Activated T-helper 17 cell treated with anti-CD3 and anti-CD28 coated beads, Interleukin-2, amount 50 U/mL, for 72 hours (primary cell): ENCODE measurements around the gene MAP4K4. TPM values are rescaled to one million over a fixed set of nuclear protein-coding genes. Genes with fewer than 3 reads are reported as not detected.

Source experiments
- ATAC-seq: fragments of 150-1000 bp; cut with Tn5 transposase; replicated peaks from 2 replicates; pipeline ENCODE4 v1.10.0; 2021; ENCODE audit warnings: mild to moderate bottlenecking, moderate library complexity
- H3K27ac Mint-ChIP-seq: one replicate; pipeline ENCODE4 v1.8.0; 2022; ENCODE audit warnings: mixed read lengths
- H3K27me3 Mint-ChIP-seq: one replicate; pipeline ENCODE4 v1.8.0; 2022; ENCODE audit warnings: mixed read lengths
- H3K36me3 Mint-ChIP-seq: one replicate; pipeline ENCODE4 v1.8.0; 2022; ENCODE audit warnings: low read depth, mild to moderate bottlenecking, mixed read lengths
- H3K4me1 Mint-ChIP-seq: one replicate; pipeline ENCODE4 v1.8.0; 2022; ENCODE audit warnings: mixed read lengths
- H3K4me3 Mint-ChIP-seq: one replicate; pipeline ENCODE4 v1.8.0; 2022; ENCODE audit warnings: mild to moderate bottlenecking, mixed read lengths
- H3K9me3 Mint-ChIP-seq: one replicate; pipeline ENCODE4 v1.8.0; 2022; ENCODE audit warnings: mixed read lengths
- total RNA-seq, 2 donors: library from RNA; stranded (reverse); gene quantifications; one replicate each; pipeline ENCODE4 v1.2.3, GENCODE V29; 2022

Gene MAP4K4
- total RNA-seq, 2 donors from 2014 or later, result 26.4 to 54.9 TPM

GRCh38 chr2:101830555-101830954 lies 133.0 kb downstream of the MAP4K4 start:
- Mint-ChIP-seq H3K4me1 (peaks cover 47% of the 10 kb centered on the region), H3K4me3 (peak overlapping the region; percentile 58), H3K27ac (peak overlapping the region; percentile 70), H3K9me3 (no peaks in the 10 kb centered on the region), H3K27me3 (no peaks in the 10 kb centered on the region), H3K36me3 (peaks cover 85% of the 10 kb centered on the region)
- peak; percentile 95 for ATAC-seq

GRCh38 chr2:101831351-101831865 lies 133.9 kb downstream of the MAP4K4 start:
- ATAC-seq, result peak; percentile 56
- Mint-ChIP-seq H3K9me3 (no peaks in the 10 kb centered on the region), H3K36me3 (peaks cover 86% of the 10 kb centered on the region), H3K27me3 (no peaks in the 10 kb centered on the region), H3K4me1 (peaks cover 47% of the 10 kb centered on the region), H3K27ac (peak overlapping the region; percentile 70), H3K4me3 (peak overlapping the region; percentile 58)

GRCh38 chr2:101832114-101832513 lies 134.6 kb downstream of the MAP4K4 start:
- Mint-ChIP-seq H3K4me3 (no peak overlapping the region), H3K4me1 (peaks cover 41% of the 10 kb centered on the region), H3K36me3 (peaks cover 85% of the 10 kb centered on the region), H3K27me3 (no peaks in the 10 kb centered on the region), H3K9me3 (no peaks in the 10 kb centered on the region), H3K27ac (no peak overlapping the region)
- ATAC-seq, result no peak

GRCh38 chr2:101833890-101834523 lies 136.5 kb downstream of the MAP4K4 start:
- H3K27me3 Mint-ChIP-seq, result no peaks in the 10 kb centered on the region
- no peak overlapping the region for H3K4me3 Mint-ChIP-seq
- H3K9me3 Mint-ChIP-seq, result no peaks in the 10 kb centered on the region
- no peak for ATAC-seq
- H3K27ac Mint-ChIP-seq, result no peak overlapping the region
- H3K36me3 Mint-ChIP-seq, result peaks cover 85% of the 10 kb centered on the region
- peaks cover 24% of the 10 kb centered on the region for H3K4me1 Mint-ChIP-seq

- Mint-ChIP-seq H3K4me3 (no peak overlapping the region), H3K9me3 (no peaks in the 10 kb centered on the region), H3K36me3 (peaks cover 89% of the 10 kb centered on the region), H3K27ac (peak overlapping the region; percentile 3), H3K4me1 (peaks cover 9% of the 10 kb centered on the region), H3K27me3 (no peaks in the 10 kb centered on the region)
- ATAC-seq, result no peak
These were observed 139.8 kb downstream of the MAP4K4 start for GRCh38 chr2:101837354-101837753.

- Mint-ChIP-seq H3K27ac (peak overlapping the region; percentile 82), H3K27me3 (no peaks in the 10 kb centered on the region), H3K4me1 (peaks cover 22% of the 10 kb centered on the region), H3K9me3 (no peaks in the 10 kb centered on the region), H3K4me3 (peak overlapping the region; percentile 32), H3K36me3 (peaks cover 99% of the 10 kb centered on the region)
- no peak for ATAC-seq
These were observed 144.3 kb downstream of the MAP4K4 start for GRCh38 chr2:101841679-101842327.

GRCh38 chr2:101842471-101842870 lies 145.0 kb downstream of the MAP4K4 start:
- no peaks in the 10 kb centered on the region for H3K9me3 Mint-ChIP-seq
- H3K36me3 Mint-ChIP-seq, result peaks cover 92% of the 10 kb centered on the region
- H3K27me3 Mint-ChIP-seq, result no peaks in the 10 kb centered on the region
- peak overlapping the region; percentile 82 for H3K27ac Mint-ChIP-seq
- ATAC-seq, result no peak
- peak overlapping the region; percentile 32 for H3K4me3 Mint-ChIP-seq
- peaks cover 22% of the 10 kb centered on the region for H3K4me1 Mint-ChIP-seq

- Mint-ChIP-seq H3K27ac (peak overlapping the region; percentile 11), H3K36me3 (peaks cover 92% of the 10 kb centered on the region), H3K4me1 (peaks cover 22% of the 10 kb centered on the region), H3K9me3 (no peaks in the 10 kb centered on the region), H3K27me3 (no peaks in the 10 kb centered on the region), H3K4me3 (no peak overlapping the region)
- ATAC-seq, result no peak
These were observed 145.5 kb downstream of the MAP4K4 start for GRCh38 chr2:101843048-101843447.

- Mint-ChIP-seq H3K4me1 (peaks cover 22% of the 10 kb centered on the region), H3K4me3 (no peak overlapping the region), H3K27me3 (no peaks in the 10 kb centered on the region), H3K36me3 (peaks cover 91% of the 10 kb centered on the region), H3K27ac (peak overlapping the region; percentile 11), H3K9me3 (no peaks in the 10 kb centered on the region)
- ATAC-seq, result no peak
These were observed 146.0 kb downstream of the MAP4K4 start for GRCh38 chr2:101843471-101843870.

- H3K4me3 Mint-ChIP-seq, result no peak overlapping the region
- no peak for ATAC-seq
- H3K36me3 Mint-ChIP-seq, result peaks cover 91% of the 10 kb centered on the region
- no peaks in the 10 kb centered on the region for H3K9me3 Mint-ChIP-seq
- peaks cover 27% of the 10 kb centered on the region for H3K4me1 Mint-ChIP-seq
- no peaks in the 10 kb centered on the region for H3K27me3 Mint-ChIP-seq
- no peak overlapping the region for H3K27ac Mint-ChIP-seq
These were observed 146.6 kb downstream of the MAP4K4 start for GRCh38 chr2:101844055-101844635.

GRCh38 chr2:101846973-101847372 lies 149.5 kb downstream of the MAP4K4 start:
- Mint-ChIP-seq H3K4me1 (peaks cover 22% of the 10 kb centered on the region), H3K4me3 (no peak overlapping the region), H3K36me3 (peaks cover 88% of the 10 kb centered on the region), H3K9me3 (no peaks in the 10 kb centered on the region), H3K27me3 (no peaks in the 10 kb centered on the region), H3K27ac (no peak overlapping the region)
- ATAC-seq, result no peak

- peak; percentile 6 for ATAC-seq
These were observed 150.3 kb downstream of the MAP4K4 start for GRCh38 chr2:101847661-101848339.

GRCh38 chr2:101848769-101849410 lies 151.4 kb downstream of the MAP4K4 start:
- Mint-ChIP-seq H3K27ac (peak overlapping the region; percentile 51), H3K4me1 (peaks cover 10% of the 10 kb centered on the region), H3K27me3 (no peaks in the 10 kb centered on the region), H3K9me3 (no peaks in the 10 kb centered on the region), H3K36me3 (peaks cover 85% of the 10 kb centered on the region), H3K4me3 (no peak overlapping the region)
- no peak for ATAC-seq

More at GRCh38 chr2:101847661-101848339, 150.3 kb downstream of the MAP4K4 start:
- H3K27ac Mint-ChIP-seq, result no peak overlapping the region
- H3K4me1 Mint-ChIP-seq, result peaks cover 16% of the 10 kb centered on the region
- no peaks in the 10 kb centered on the region for H3K27me3 Mint-ChIP-seq
- H3K9me3 Mint-ChIP-seq, result no peaks in the 10 kb centered on the region
- peaks cover 85% of the 10 kb centered on the region for H3K36me3 Mint-ChIP-seq
- H3K4me3 Mint-ChIP-seq, result no peak overlapping the region

- Mint-ChIP-seq H3K27me3 (no peaks in the 10 kb centered on the region), H3K4me3 (no peak overlapping the region), H3K9me3 (no peaks in the 10 kb centered on the region), H3K4me1 (peaks cover 10% of the 10 kb centered on the region), H3K36me3 (peaks cover 83% of the 10 kb centered on the region), H3K27ac (no peak overlapping the region)
- ATAC-seq, result no peak
These were observed 152.9 kb downstream of the MAP4K4 start for GRCh38 chr2:101850450-101850849.
